Mesothelial cell of epicardium (in vitro differentiated cells): ENCODE measurements around the gene FCRL6. TPM values are rescaled to one million over a fixed set of nuclear protein-coding genes. Genes with fewer than 3 reads are reported as not detected.

Experiments used
- DNase-seq, 2 experiments: peaks; one replicate each; pipeline ENCODE4 v3.0.0; 2021; ENCODE audit warnings: low spot score in 2 of 2; ENCODE audit not compliant: unreplicated experiment in 2 of 2
- H3K27ac Mint-ChIP-seq: 2 replicates; pipeline ENCODE4 v1.8.0; 2021; ENCODE audit warnings: mixed read lengths
- H3K27me3 Mint-ChIP-seq: 2 replicates; pipeline ENCODE4 v1.8.0; 2021; ENCODE audit warnings: low read depth, mixed read lengths
- H3K36me3 Mint-ChIP-seq: 2 replicates; pipeline ENCODE4 v1.8.0; 2021; ENCODE audit warnings: mixed read lengths
- H3K4me1 Mint-ChIP-seq: 2 replicates; pipeline ENCODE4 v1.8.0; 2021; ENCODE audit warnings: mixed read lengths
- H3K4me3 Mint-ChIP-seq: 2 replicates; pipeline ENCODE4 v1.8.0; 2021; ENCODE audit warnings: mild to moderate bottlenecking, moderate library complexity, mixed read lengths
- H3K9me3 Mint-ChIP-seq: 2 replicates; pipeline ENCODE4 v1.8.0; 2021; ENCODE audit warnings: mixed read lengths
- CTCF ChIP-seq: fragments of 200-600 bp; sonication (generic); IDR thresholded peaks from one replicate; pipeline ENCODE4 v1.5.0; 2021; ENCODE audit warnings: antibody characterized with exemption; ENCODE audit not compliant: unreplicated experiment
- total RNA-seq: library from RNA; stranded (reverse); gene quantifications from 3 replicates; pipeline ENCODE4 v1.2.1, GENCODE V29; 2021

Gene FCRL6
- total RNA-seq, 1 donor from 2014 or later, result 0.60 TPM

- no peak overlapping the region for H3K4me3 Mint-ChIP-seq
- H3K9me3 Mint-ChIP-seq, result no peaks in the 10 kb centered on the region
- no peaks in the 10 kb centered on the region for H3K36me3 Mint-ChIP-seq
- peaks cover 11% of the 10 kb centered on the region for H3K4me1 Mint-ChIP-seq
- H3K27me3 Mint-ChIP-seq, result peaks cover 17% of the 10 kb centered on the region
- DNase-seq, result no peak
- H3K27ac Mint-ChIP-seq, result no peak overlapping the region
- TF ChIP-seq CTCF, result no peak
Measured at GRCh38 chr1:159771127-159771895, 30.8 kb upstream of the FCRL6 start.

GRCh38 chr1:159774465-159774864 is 27.7 kb upstream of the FCRL6 start:
- Mint-ChIP-seq H3K4me3 (no peak overlapping the region), H3K27me3 (peaks cover 18% of the 10 kb centered on the region), H3K27ac (no peak overlapping the region), H3K4me1 (peaks cover 17% of the 10 kb centered on the region), H3K36me3 (no peaks in the 10 kb centered on the region), H3K9me3 (no peaks in the 10 kb centered on the region)
- DNase-seq, result no peak
- no peak for TF ChIP-seq CTCF

- no peak for TF ChIP-seq CTCF
- no peak overlapping the region for H3K4me3 Mint-ChIP-seq
- H3K27me3 Mint-ChIP-seq, result peaks cover 18% of the 10 kb centered on the region
Measured at GRCh38 chr1:159775716-159776115, 26.4 kb upstream of the FCRL6 start.

GRCh38 chr1:159778266-159778665 is 23.9 kb upstream of the FCRL6 start:
- Mint-ChIP-seq H3K27ac (no peak overlapping the region), H3K4me3 (no peak overlapping the region), H3K9me3 (no peaks in the 10 kb centered on the region), H3K4me1 (peaks cover 33% of the 10 kb centered on the region), H3K27me3 (peaks cover 4% of the 10 kb centered on the region), H3K36me3 (peaks cover 9% of the 10 kb centered on the region)
- no peak for DNase-seq
- no peak for TF ChIP-seq CTCF

More at GRCh38 chr1:159775716-159776115, 26.4 kb upstream of the FCRL6 start:
- no peak for DNase-seq
- Mint-ChIP-seq H3K36me3 (no peaks in the 10 kb centered on the region), H3K27ac (no peak overlapping the region), H3K9me3 (no peaks in the 10 kb centered on the region), H3K4me1 (peaks cover 24% of the 10 kb centered on the region)

- H3K9me3 Mint-ChIP-seq, result no peaks in the 10 kb centered on the region
- peaks cover 9% of the 10 kb centered on the region for H3K36me3 Mint-ChIP-seq
- TF ChIP-seq CTCF, result no peak
Measured at GRCh38 chr1:159779403-159779851, 22.7 kb upstream of the FCRL6 start.

More at GRCh38 chr1:159779403-159779851, 22.7 kb upstream of the FCRL6 start:
- no peak overlapping the region for H3K27ac Mint-ChIP-seq
- H3K4me3 Mint-ChIP-seq, result no peak overlapping the region
- peaks cover 4% of the 10 kb centered on the region for H3K27me3 Mint-ChIP-seq
- H3K4me1 Mint-ChIP-seq, result peaks cover 37% of the 10 kb centered on the region
- no peak for DNase-seq
